MCF 10A (cell line): ENCODE measurements around the gene KRT37. TPM values are rescaled to one million over a fixed set of nuclear protein-coding genes. Genes with fewer than 3 reads are reported as not detected.
A peak's percentile ranks its signal among the peaks of the same experiment; 100 is the strongest.

Experiments used
- BruUV-seq: library from RNA; stranded (reverse); fragments of 400-500 nt; replicated peaks from 2 replicates; lab custom pipeline; 2021; lab: Mats Ljungman, UMichigan
- CTCF ChIA-PET: fragments of 300-600 bp; sonication (Branson Sonifier 250); formaldehyde crosslinking; extraction: SDS; loops from one replicate; lab custom pipeline; 2021; ENCODE audit warnings: antibody characterized with exemption, inconsistent platforms; lab: Yijun Ruan, JAX
- POLR2A ChIA-PET: fragments of 300-600, 350-650 bp; sonication (Branson Sonifier 250); formaldehyde crosslinking; extraction: SDS; loops from one replicate; lab custom pipeline; 2020; ENCODE audit warnings: antibody characterized with exemption, inconsistent platforms; lab: Yijun Ruan, JAX
- DNase-seq: peaks from one replicate; pipeline ENCODE4 v3.0.0-alpha.2; 2018; ENCODE audit not compliant: unreplicated experiment
- H3K27ac Mint-ChIP-seq: one replicate; pipeline ENCODE4 v1.8.0; 2022; ENCODE audit warnings: mild to moderate bottlenecking, low read depth, mixed read lengths; ENCODE audit not compliant: unreplicated experiment
- H3K27me3 Mint-ChIP-seq: one replicate; pipeline ENCODE4 v1.8.0; 2022; ENCODE audit warnings: mixed read lengths; ENCODE audit not compliant: insufficient read depth, unreplicated experiment
- H3K36me3 Mint-ChIP-seq: one replicate; pipeline ENCODE4 v1.8.0; 2022; ENCODE audit warnings: mild to moderate bottlenecking, moderate library complexity, mixed read lengths; ENCODE audit not compliant: insufficient read depth, unreplicated experiment
- H3K4me1 Mint-ChIP-seq: one replicate; pipeline ENCODE4 v1.8.0; 2022; ENCODE audit warnings: mixed read lengths; ENCODE audit not compliant: insufficient read depth, unreplicated experiment
- H3K4me3 Mint-ChIP-seq: one replicate; pipeline ENCODE4 v1.8.0; 2022; ENCODE audit warnings: mild to moderate bottlenecking, moderate library complexity, mixed read lengths; ENCODE audit not compliant: unreplicated experiment
- H3K9me3 Mint-ChIP-seq: one replicate; pipeline ENCODE4 v1.8.0; 2022; ENCODE audit warnings: mixed read lengths; ENCODE audit not compliant: unreplicated experiment
- CTCF ChIP-seq: fragments of 200-600 bp; IDR thresholded peaks from one replicate; pipeline ENCODE4 v1.8.0; 2022; ENCODE audit warnings: antibody characterized with exemption, mild to moderate bottlenecking; ENCODE audit not compliant: unreplicated experiment
- intact Hi-C: fragments of 100-400 bp; cut with micrococcal nuclease; formaldehyde crosslinking; loops from 2 replicates; pipeline ENCODE4 v1.14.1; 2022
- total RNA-seq: library from RNA; stranded (reverse); gene quantifications from 2 replicates; pipeline ENCODE4 v1.2.3, GENCODE V29; 2022

Gene KRT37
- total RNA-seq, 1 experiment from 2014 or later = not detected

GRCh38 chr17:41440531-41441033 is 16.2 kb upstream of the KRT37 start, which contains the start of gene KRT38:
TSS of gene KRT38 (minus strand) at chr17:41440983. CDS start at chr17:41440921, 62 bp downstream.
- ChIA-PET POLR2A (interaction anchor here (0.6 kb wide), 1 partner anchor 11 kb away, joined by 4 read pairs; no protein-coding TSS in a partner anchor), CTCF (interaction anchor here (0.6 to 1.4 kb wide), 3 partner anchors 18 to 476 kb away, joined by 3 to 5 read pairs (median 3); no protein-coding TSS in a partner anchor)
- no peak for TF ChIP-seq CTCF
- peaks cover 68% of the 10 kb centered on the region for H3K27me3 Mint-ChIP-seq
- no peak within 1 kb of the TSS for H3K27ac Mint-ChIP-seq
- BruUV-seq = no TSS peak
- H3K4me3 Mint-ChIP-seq = no peak within 1 kb of the TSS
- no peak for DNase-seq
- H3K9me3 Mint-ChIP-seq = no peaks in the 10 kb centered on the region
- H3K36me3 Mint-ChIP-seq = no peaks in the 10 kb centered on the region
- intact Hi-C loops = no loop called here
- peaks cover 6% of the 10 kb centered on the region for H3K4me1 Mint-ChIP-seq

- Mint-ChIP-seq H3K27ac (no peak overlapping the region), H3K36me3 (no peaks in the 10 kb centered on the region), H3K9me3 (no peaks in the 10 kb centered on the region), H3K4me3 (no peak overlapping the region), H3K27me3 (peaks cover 68% of the 10 kb centered on the region), H3K4me1 (peaks cover 6% of the 10 kb centered on the region)
- DNase-seq = peak; percentile 71
- ChIA-PET POLR2A (interaction anchor here (0.5 kb wide), 1 partner anchor 342 kb away, joined by 3 read pairs; the partner anchor contains the start of gene KRTAP4-8), CTCF (interaction anchor here (0.6 to 1.4 kb wide), 2 partner anchors 19 to 595 kb away, joined by 3 read pairs; no protein-coding TSS in a partner anchor)
- BruUV-seq = no TSS peak
- intact Hi-C loops = no loop called here
- no peak for TF ChIP-seq CTCF
Observed at GRCh38 chr17:41439375-41439774, 15.0 kb upstream of the KRT37 start.

- BruUV-seq = no TSS peak
- TF ChIP-seq CTCF = no peak
- peaks cover 6% of the 10 kb centered on the region for H3K4me1 Mint-ChIP-seq
- H3K27ac Mint-ChIP-seq = no peak overlapping the region
- no peak overlapping the region for H3K4me3 Mint-ChIP-seq
- peaks cover 51% of the 10 kb centered on the region for H3K27me3 Mint-ChIP-seq
- CTCF ChIA-PET = no interaction called here
- POLR2A ChIA-PET = no interaction called here
- H3K36me3 Mint-ChIP-seq = no peaks in the 10 kb centered on the region
- DNase-seq = no peak
- intact Hi-C loops = no loop called here
- H3K9me3 Mint-ChIP-seq = no peaks in the 10 kb centered on the region
Observed at GRCh38 chr17:41437769-41438168, 13.4 kb upstream of the KRT37 start.

GRCh38 chr17:41437254-41437653 is 12.9 kb upstream of the KRT37 start:
- CTCF ChIA-PET = no interaction called here
- no peak overlapping the region for H3K27ac Mint-ChIP-seq

More at GRCh38 chr17:41437254-41437653, 12.9 kb upstream of the KRT37 start:
- H3K4me1 Mint-ChIP-seq = peaks cover 6% of the 10 kb centered on the region
- POLR2A ChIA-PET = no interaction called here
- no peak overlapping the region for H3K4me3 Mint-ChIP-seq
- DNase-seq = no peak
- no peaks in the 10 kb centered on the region for H3K36me3 Mint-ChIP-seq
- no TSS peak for BruUV-seq
- no peak for TF ChIP-seq CTCF
- H3K27me3 Mint-ChIP-seq = peaks cover 46% of the 10 kb centered on the region
- intact Hi-C loops = no loop called here
- H3K9me3 Mint-ChIP-seq = no peaks in the 10 kb centered on the region
